Parathyroid adenoma (tissue), 2 donors: ENCODE results near the gene DNAH10.
A peak's percentile ranks its signal among the peaks of the same experiment; 100 is the strongest.

ENCODE experiments used
- H2AFZ ChIP-seq: fragments of 300-600 bp; sonication (generic); one replicate; pipeline ENCODE4 v1.7.0; 2017; ENCODE audit warnings: antibody characterized with exemption, mild to moderate bottlenecking
- H3K27ac ChIP-seq: fragments of 300-600 bp; sonication (generic); one replicate; pipeline ENCODE4 v1.7.0; 2017
- H3K27me3 ChIP-seq: fragments of 300-600 bp; sonication (generic); one replicate; pipeline ENCODE4 v1.7.0; 2017; ENCODE audit warnings: low read length; ENCODE audit not compliant: control insufficient read depth, insufficient read depth
- H3K36me3 ChIP-seq: fragments of 300-600 bp; sonication (generic); one replicate; pipeline ENCODE4 v1.7.0; 2017; ENCODE audit warnings: low read length; ENCODE audit not compliant: control insufficient read depth, insufficient read depth
- H3K4me1 ChIP-seq: fragments of 300-600 bp; sonication (generic); one replicate; pipeline ENCODE4 v1.7.0; 2017; ENCODE audit warnings: control low read depth
- H3K4me2 ChIP-seq: fragments of 300-600 bp; sonication (generic); one replicate; pipeline ENCODE4 v1.7.0; 2017; ENCODE audit warnings: low read length
- H3K4me3 ChIP-seq: fragments of 300-600 bp; sonication (generic); one replicate; pipeline ENCODE4 v1.7.0; 2017; ENCODE audit warnings: low read depth, low read length
- H3K79me2 ChIP-seq: fragments of 300-600 bp; sonication (generic); one replicate; pipeline ENCODE4 v1.7.0; 2017; ENCODE audit warnings: control low read depth
- H3K9ac ChIP-seq: fragments of 300-600 bp; sonication (generic); one replicate; pipeline ENCODE4 v1.7.0; 2017; ENCODE audit warnings: mild to moderate bottlenecking
- H3K9me3 ChIP-seq: fragments of 300-600 bp; sonication (generic); one replicate; pipeline ENCODE4 v1.7.0; 2017; ENCODE audit warnings: low read length; ENCODE audit not compliant: control insufficient read depth
- CTCF ChIP-seq: fragments of 300-600 bp; sonication (generic); IDR thresholded peaks from one replicate; pipeline ENCODE4 v1.7.0; 2017; ENCODE audit warnings: antibody characterized with exemption, mild to moderate bottlenecking
- donor health status: primary hyperparathyroidism.

Gene DNAH10

GRCh38 chr12:123902821-123903220 lies 140.7 kb downstream of the DNAH10 start:
- H3K4me3 ChIP-seq: no peak overlapping the region
- H3K79me2 ChIP-seq: no peaks in the 10 kb centered on the region
- H2AFZ ChIP-seq: no peak overlapping the region
- no peak overlapping the region for H3K27ac ChIP-seq
- no peak overlapping the region for H3K4me2 ChIP-seq
- no peaks in the 10 kb centered on the region for H3K9me3 ChIP-seq
- no peaks in the 10 kb centered on the region for H3K27me3 ChIP-seq
- no peaks in the 10 kb centered on the region for H3K36me3 ChIP-seq
- no peak overlapping the region for H3K9ac ChIP-seq
- no peak for TF ChIP-seq CTCF
- no peaks in the 10 kb centered on the region for H3K4me1 ChIP-seq

- Histone ChIP-seq H2AFZ (no peak overlapping the region), H3K4me2 (no peak overlapping the region), H3K27me3 (no peaks in the 10 kb centered on the region), H3K79me2 (no peaks in the 10 kb centered on the region), H3K4me3 (no peak overlapping the region), H3K9ac (no peak overlapping the region), H3K36me3 (no peaks in the 10 kb centered on the region), H3K4me1 (no peaks in the 10 kb centered on the region), H3K27ac (no peak overlapping the region), H3K9me3 (no peaks in the 10 kb centered on the region)
- no peak for TF ChIP-seq CTCF
These were observed 141.4 kb downstream of the DNAH10 start for GRCh38 chr12:123903301-123904065.

- Histone ChIP-seq H3K4me2 (no peak overlapping the region), H3K4me1 (no peaks in the 10 kb centered on the region), H3K9me3 (no peaks in the 10 kb centered on the region), H3K27me3 (no peaks in the 10 kb centered on the region), H3K27ac (no peak overlapping the region), H3K79me2 (no peaks in the 10 kb centered on the region), H3K9ac (no peak overlapping the region), H3K4me3 (no peak overlapping the region), H2AFZ (no peak overlapping the region), H3K36me3 (no peaks in the 10 kb centered on the region)
- TF ChIP-seq CTCF: peak; percentile 66
These were observed 143.3 kb downstream of the DNAH10 start for GRCh38 chr12:123905319-123905925.

GRCh38 chr12:123906711-123907420 lies 144.8 kb downstream of the DNAH10 start:
- Histone ChIP-seq H3K4me2 (no peak overlapping the region), H3K79me2 (no peaks in the 10 kb centered on the region), H3K4me1 (no peaks in the 10 kb centered on the region), H3K9ac (no peak overlapping the region), H3K36me3 (no peaks in the 10 kb centered on the region), H3K27me3 (no peaks in the 10 kb centered on the region), H3K27ac (no peak overlapping the region), H2AFZ (no peak overlapping the region), H3K4me3 (no peak overlapping the region), H3K9me3 (no peaks in the 10 kb centered on the region)
- no peak for TF ChIP-seq CTCF
